Measurements from ENCODE around the gene SRRM1.

Gene SRRM1

GRCh38 chr1:24717887-24718650 is 75.0 kb downstream of the SRRM1 start:
- DNase-seq = no peak

DNA sequence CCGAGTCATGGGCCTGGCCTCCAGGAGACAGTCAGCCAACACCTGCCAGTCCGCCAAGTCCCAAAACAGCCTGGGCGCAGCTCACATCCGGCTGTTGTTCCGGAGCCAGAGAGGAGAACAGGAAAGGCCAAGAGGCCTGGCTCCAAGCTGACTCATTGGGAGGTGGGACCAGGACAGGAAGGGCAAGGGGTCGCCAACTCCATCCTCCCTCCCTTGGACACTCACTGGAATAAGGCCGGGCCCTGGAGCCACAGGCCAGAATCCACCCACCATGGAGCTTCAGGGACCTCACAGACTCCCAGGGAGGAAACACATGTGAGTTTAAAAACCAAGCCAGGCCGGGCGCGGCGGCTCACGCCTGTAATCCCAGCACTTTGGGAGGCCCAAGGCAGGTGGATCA is 77.0 kb downstream of the SRRM1 start:
- no peak for DNase-seq

DNA sequence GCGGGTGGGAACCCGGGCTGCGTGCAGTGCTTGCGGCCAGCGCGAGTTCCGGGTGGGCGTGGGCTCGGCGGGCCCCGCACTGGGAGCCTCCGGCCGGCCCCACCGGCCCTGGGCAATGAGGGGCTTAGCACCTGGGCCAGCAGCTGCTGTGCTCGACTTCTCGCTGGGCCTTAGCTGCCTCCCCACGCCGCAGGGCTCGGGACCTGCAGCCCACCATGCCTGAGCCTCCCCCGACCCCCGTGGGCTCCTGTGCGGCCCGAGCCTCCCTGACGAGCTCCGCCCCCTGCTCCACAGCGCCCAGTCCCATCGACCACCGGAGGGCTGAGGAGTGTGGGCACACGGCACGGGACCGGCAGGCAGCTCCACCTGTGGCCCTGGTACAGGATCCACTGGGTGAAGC is 78.4 kb downstream of the SRRM1 start:
- no peak for DNase-seq

DNA sequence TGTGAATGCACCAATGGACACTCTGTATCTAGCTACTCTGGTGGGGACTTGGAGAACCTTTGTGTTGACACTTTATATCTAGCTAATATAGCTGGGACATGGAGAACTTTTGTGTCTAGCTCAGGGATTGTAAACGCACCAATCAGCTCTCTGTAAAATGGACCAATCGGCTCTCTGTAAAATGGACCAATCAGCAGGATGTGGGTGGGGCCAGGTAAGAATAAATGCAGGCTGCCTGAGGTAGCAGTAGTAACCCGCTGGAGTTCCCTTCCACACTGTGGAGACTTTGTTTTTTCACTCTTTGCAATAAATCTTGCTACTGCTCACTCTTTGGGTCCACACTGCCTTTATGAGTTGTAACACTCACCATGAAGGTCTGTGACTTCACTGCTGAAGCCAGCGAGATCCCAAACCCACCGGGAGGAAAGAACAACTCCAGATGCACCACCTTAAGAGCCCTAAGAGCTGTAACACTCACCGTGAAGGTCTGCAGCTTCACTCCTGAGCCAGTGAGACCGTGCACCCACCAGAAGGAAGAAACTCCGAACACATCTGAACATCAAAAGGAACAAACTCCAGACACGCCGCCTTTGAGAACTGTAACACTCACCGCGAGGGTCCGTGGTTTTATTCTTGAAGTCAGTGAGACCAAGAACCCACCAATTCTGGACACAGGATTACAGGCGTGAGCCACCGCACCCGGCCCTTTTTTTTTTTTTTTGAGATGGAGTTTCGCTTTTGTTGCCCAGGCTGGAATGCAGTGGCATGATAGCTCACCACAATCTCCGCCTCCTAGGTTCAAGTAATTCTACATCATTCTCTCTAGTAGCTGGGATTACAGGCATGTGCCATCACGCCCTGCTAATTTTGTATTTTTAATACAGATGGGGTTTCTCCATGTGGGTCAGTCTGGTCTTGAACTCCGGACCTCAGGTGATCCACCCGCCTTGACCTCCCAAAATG is 79.3 kb downstream of the SRRM1 start:
- DNase-seq = peak; percentile 17
